HCT116 (cell line): ENCODE measurements around the gene SLC27A5.
"Not testable (repeated sequence)": the region's sequence is repeated elsewhere in the genome, so short reads cannot be mapped to it uniquely, and the experiment has no call there.

Experiments
- CEBPB ChIP-seq: IDR thresholded peaks from 2 replicates; pipeline ENCODE4 v1.6.1; 2012; ENCODE audit warnings: low read depth
- EZH2 ChIP-seq: fragments of 200-600 bp; sonication (generic); IDR thresholded peaks from 2 replicates; pipeline ENCODE4 v1.6.1; 2017; ENCODE audit warnings: antibody characterized with exemption, mixed run types
- FOSL1 ChIP-seq: IDR thresholded peaks from 2 replicates; pipeline ENCODE4 v1.6.1; 2012; ENCODE audit warnings: low read depth
- POLR2A ChIP-seq: IDR thresholded peaks from 2 replicates; pipeline ENCODE4 v1.7.0; 2011; ENCODE audit warnings: borderline replicate concordance; ENCODE audit not compliant: insufficient read depth, insufficient read length; ENCODE audit errors: extremely low read depth

GRCh38 chr19:58470837-58471543 is 40.8 kb downstream of the SLC27A5 start:
- TF ChIP-seq FOSL1, POLR2A, CEBPB, EZH2: not testable (repeated sequence)
